OCI-LY3 (cell line): Measurements from ENCODE around the gene NRXN3.

Source experiments
- EZH2phosphoT487 ChIP-seq: fragments of 200-600 bp; shearing (Covaris generic); IDR thresholded peaks from 2 replicates; pipeline ENCODE4 v1.6.1; 2018; ENCODE audit warnings: antibody characterized with exemption, mixed run types, low read depth
- TF ChIP-seq, protein P1 (sequence below): fragments of 200-600, 300-600 bp; sonication (generic); IDR thresholded peaks from 2 replicates; pipeline ENCODE4 v1.5.1; 2014; ENCODE audit warnings: antibody characterized with exemption, low read length, low read depth

DNA sequence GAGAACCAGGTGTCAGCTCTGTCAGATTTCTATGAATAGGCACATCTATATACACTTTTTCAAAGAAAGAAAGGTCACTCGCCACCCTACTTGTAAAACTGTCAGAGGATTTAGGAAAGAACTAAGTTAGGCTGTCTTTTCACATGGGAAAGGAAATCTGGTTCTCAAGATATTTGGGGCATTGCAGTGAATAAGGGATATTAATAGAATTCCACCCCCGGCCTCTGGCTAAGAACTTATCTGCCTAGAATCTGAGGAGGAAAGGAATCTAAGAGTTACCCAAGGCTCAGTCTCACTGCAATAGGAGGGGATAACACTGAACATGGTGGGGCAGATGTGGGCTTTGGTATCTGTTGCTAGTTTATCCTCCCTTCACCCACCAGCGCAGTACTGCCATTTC lies 677.6 kb downstream of the NRXN3 start:
- TF ChIP-seq, protein P1, sequence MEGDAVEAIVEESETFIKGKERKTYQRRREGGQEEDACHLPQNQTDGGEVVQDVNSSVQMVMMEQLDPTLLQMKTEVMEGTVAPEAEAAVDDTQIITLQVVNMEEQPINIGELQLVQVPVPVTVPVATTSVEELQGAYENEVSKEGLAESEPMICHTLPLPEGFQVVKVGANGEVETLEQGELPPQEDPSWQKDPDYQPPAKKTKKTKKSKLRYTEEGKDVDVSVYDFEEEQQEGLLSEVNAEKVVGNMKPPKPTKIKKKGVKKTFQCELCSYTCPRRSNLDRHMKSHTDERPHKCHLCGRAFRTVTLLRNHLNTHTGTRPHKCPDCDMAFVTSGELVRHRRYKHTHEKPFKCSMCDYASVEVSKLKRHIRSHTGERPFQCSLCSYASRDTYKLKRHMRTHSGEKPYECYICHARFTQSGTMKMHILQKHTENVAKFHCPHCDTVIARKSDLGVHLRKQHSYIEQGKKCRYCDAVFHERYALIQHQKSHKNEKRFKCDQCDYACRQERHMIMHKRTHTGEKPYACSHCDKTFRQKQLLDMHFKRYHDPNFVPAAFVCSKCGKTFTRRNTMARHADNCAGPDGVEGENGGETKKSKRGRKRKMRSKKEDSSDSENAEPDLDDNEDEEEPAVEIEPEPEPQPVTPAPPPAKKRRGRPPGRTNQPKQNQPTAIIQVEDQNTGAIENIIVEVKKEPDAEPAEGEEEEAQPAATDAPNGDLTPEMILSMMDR: no peak
- TF ChIP-seq EZH2phosphoT487: no peak
